HepG2 (cell line): ENCODE data around the gene INAFM2. TPM values are rescaled to one million over a fixed set of nuclear protein-coding genes. Genes with fewer than 3 reads are reported as not detected.

Experiments used
- GABPA ChIP-seq, 2 experiments: IDR thresholded peaks; 2 replicates each; pipeline ENCODE4 v1.6.1; 2011 to 2016; ENCODE audit warnings: low read depth in 2 of 2, low read length in 1 of 2, missing biosample characterization in 1 of 2, missing genetic modification characterization in 1 of 2
- MTA3 ChIP-seq: sonication (generic); formaldehyde crosslinking; IDR thresholded peaks from 2 replicates; pipeline ENCODE4 v1.4.0; 2020; ENCODE audit warnings: missing genetic modification reagents
- MXD3 ChIP-seq: IDR thresholded peaks from 2 replicates; pipeline ENCODE4 v1.6.1; 2016; ENCODE audit warnings: mild to moderate bottlenecking, missing biosample characterization, missing genetic modification reagents
- MXD4 ChIP-seq: IDR thresholded peaks from 2 replicates; pipeline ENCODE4 v1.6.1; 2016; ENCODE audit warnings: mild to moderate bottlenecking, missing biosample characterization, missing genetic modification reagents
- SYNCRIP ChIP-seq: fragments of 200-400 bp; formaldehyde crosslinking; IDR thresholded peaks from 2 replicates; pipeline ENCODE4 v1.6.1; 2018; ENCODE audit warnings: mild to moderate bottlenecking, low read depth, low read length; ENCODE audit not compliant: insufficient read depth
- THYN1 ChIP-seq: sonication (generic); formaldehyde crosslinking; IDR thresholded peaks from 2 replicates; pipeline ENCODE4 v1.8.1; 2023; ENCODE audit warnings: low read depth, mild to moderate bottlenecking, moderate library complexity, missing genetic modification reagents, borderline replicate concordance
- ZNF235 ChIP-seq: sonication (generic); formaldehyde crosslinking; IDR thresholded peaks from 2 replicates; pipeline ENCODE4 v1.8.1; 2023; ENCODE audit warnings: mild to moderate bottlenecking, missing genetic modification reagents, borderline replicate concordance
- ZNF446 ChIP-seq: sonication (generic); formaldehyde crosslinking; IDR thresholded peaks from 2 replicates; pipeline ENCODE4 v1.5.0; 2020; ENCODE audit warnings: mild to moderate bottlenecking, missing genetic modification reagents
- ZNF530 ChIP-seq: sonication (generic); formaldehyde crosslinking; IDR thresholded peaks from 2 replicates; pipeline ENCODE4 v1.5.0; 2020; ENCODE audit warnings: low read depth, mild to moderate bottlenecking, missing genetic modification reagents
- ZNF572 ChIP-seq: sonication (generic); formaldehyde crosslinking; IDR thresholded peaks from 2 replicates; pipeline ENCODE4 v1.5.1; 2020; ENCODE audit warnings: mild to moderate bottlenecking, missing genetic modification reagents
- ZNF672 ChIP-seq: sonication (generic); formaldehyde crosslinking; IDR thresholded peaks from 2 replicates; pipeline ENCODE4 v1.8.1; 2022; ENCODE audit warnings: missing genetic modification reagents
- ZNF850 ChIP-seq: sonication (generic); formaldehyde crosslinking; conservative IDR thresholded peaks from 2 replicates; pipeline ENCODE4 v1.9.0; 2021; ENCODE audit warnings: mild to moderate bottlenecking, missing genetic modification reagents
- polyA plus RNA-seq, 8 experiments: library from polyadenylated mRNA; depleted of rRNA in 3 of 8; stranded (reverse) in 7 of 8; unstranded in 1 of 8; fragments of >200 nt; fragmentation: Illumina TruSeq in 4 of 8; extraction: Trizol in 4 of 8; gene quantifications; 2 replicates each; pipeline versions ENCODE4 v1.2.1 to v1.2.3, GENCODE V29; 2011 to 2016; ENCODE audit warnings: low read depth in 4 of 8, missing spikeins in 1 of 8, mixed read lengths in 1 of 8; ENCODE audit not compliant: insufficient read depth in 1 of 8
- total RNA-seq, 5 experiments: library from RNA; depleted of rRNA; stranded (reverse); fragments of >200 nt; fragmentation: Illumina TruSeq; extraction: Trizol; gene quantifications; 2 replicates each; pipeline ENCODE4 v1.2.3, GENCODE V29; 2016; ENCODE audit warnings: low read depth in 1 of 5
- TF ChIP-seq, protein P1 (sequence below), 2 experiments: fragments of 450-650 bp in 1 of 2; sonication (generic) in 1 of 2; formaldehyde crosslinking in 1 of 2; IDR thresholded peaks; 2 replicates each; pipeline versions ENCODE4 v1.6.1 to v1.8.0; 2016 to 2022; ENCODE audit warnings: antibody characterized with exemption in 1 of 2, mild to moderate bottlenecking in 1 of 2, missing genetic modification reagents in 1 of 2
- TF ChIP-seq, protein P2 (sequence below): sonication (generic); formaldehyde crosslinking; IDR thresholded peaks from 2 replicates; pipeline ENCODE4 v1.5.1; 2020; ENCODE audit warnings: missing genetic modification reagents, mild to moderate bottlenecking, borderline replicate concordance

The INAFM2 gene
- total and polyA plus RNA-seq, 2 of the 13 experiments (the other 11 are each of a cell fraction or from before 2014, with no cell fraction given): 5.5 to 6.5 TPM

- TF ChIP-seq, protein P1, sequence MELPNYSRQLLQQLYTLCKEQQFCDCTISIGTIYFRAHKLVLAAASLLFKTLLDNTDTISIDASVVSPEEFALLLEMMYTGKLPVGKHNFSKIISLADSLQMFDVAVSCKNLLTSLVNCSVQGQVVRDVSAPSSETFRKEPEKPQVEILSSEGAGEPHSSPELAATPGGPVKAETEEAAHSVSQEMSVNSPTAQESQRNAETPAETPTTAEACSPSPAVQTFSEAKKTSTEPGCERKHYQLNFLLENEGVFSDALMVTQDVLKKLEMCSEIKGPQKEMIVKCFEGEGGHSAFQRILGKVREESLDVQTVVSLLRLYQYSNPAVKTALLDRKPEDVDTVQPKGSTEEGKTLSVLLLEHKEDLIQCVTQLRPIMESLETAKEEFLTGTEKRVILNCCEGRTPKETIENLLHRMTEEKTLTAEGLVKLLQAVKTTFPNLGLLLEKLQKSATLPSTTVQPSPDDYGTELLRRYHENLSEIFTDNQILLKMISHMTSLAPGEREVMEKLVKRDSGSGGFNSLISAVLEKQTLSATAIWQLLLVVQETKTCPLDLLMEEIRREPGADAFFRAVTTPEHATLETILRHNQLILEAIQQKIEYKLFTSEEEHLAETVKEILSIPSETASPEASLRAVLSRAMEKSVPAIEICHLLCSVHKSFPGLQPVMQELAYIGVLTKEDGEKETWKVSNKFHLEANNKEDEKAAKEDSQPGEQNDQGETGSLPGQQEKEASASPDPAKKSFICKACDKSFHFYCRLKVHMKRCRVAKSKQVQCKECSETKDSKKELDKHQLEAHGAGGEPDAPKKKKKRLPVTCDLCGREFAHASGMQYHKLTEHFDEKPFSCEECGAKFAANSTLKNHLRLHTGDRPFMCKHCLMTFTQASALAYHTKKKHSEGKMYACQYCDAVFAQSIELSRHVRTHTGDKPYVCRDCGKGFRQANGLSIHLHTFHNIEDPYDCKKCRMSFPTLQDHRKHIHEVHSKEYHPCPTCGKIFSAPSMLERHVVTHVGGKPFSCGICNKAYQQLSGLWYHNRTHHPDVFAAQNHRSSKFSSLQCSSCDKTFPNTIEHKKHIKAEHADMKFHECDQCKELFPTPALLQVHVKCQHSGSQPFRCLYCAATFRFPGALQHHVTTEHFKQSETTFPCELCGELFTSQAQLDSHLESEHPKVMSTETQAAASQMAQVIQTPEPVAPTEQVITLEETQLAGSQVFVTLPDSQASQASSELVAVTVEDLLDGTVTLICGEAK (IDR thresholded peaks at IDR 0.05): no peak
- TF ChIP-seq, protein P1 (CRISPR knock-in tag; IDR thresholded peaks at IDR 0.05): no peak
- TF ChIP-seq MXD4 (peak; percentile 82), ZNF446 (CRISPR knock-in tag) (0 out of 2 replicates have a peak, but pooled peaks have one; percentile 23), GABPA (IDR thresholded peaks at IDR 0.05; ENCODE audit: low read depth, low read length) (no peak), GABPA (CRISPR knock-in tag; IDR thresholded peaks at IDR 0.05; ENCODE audit: low read depth) (no peak), MTA3 (CRISPR knock-in tag) (no peak), ZNF235 (CRISPR knock-in tag) (no peak), ZNF672 (CRISPR knock-in tag) (no peak), ZNF850 (CRISPR knock-in tag) (0 out of 2 replicates have a peak, but pooled peaks have one; percentile 1), THYN1 (no peak), ZNF572 (CRISPR knock-in tag) (no peak), MXD3 (CRISPR knock-in tag) (peak; percentile 36; the same call in 1 of the 2 replicates), SYNCRIP (no peak), ZNF530 (CRISPR knock-in tag) (no peak)
- TF ChIP-seq, protein P2, sequence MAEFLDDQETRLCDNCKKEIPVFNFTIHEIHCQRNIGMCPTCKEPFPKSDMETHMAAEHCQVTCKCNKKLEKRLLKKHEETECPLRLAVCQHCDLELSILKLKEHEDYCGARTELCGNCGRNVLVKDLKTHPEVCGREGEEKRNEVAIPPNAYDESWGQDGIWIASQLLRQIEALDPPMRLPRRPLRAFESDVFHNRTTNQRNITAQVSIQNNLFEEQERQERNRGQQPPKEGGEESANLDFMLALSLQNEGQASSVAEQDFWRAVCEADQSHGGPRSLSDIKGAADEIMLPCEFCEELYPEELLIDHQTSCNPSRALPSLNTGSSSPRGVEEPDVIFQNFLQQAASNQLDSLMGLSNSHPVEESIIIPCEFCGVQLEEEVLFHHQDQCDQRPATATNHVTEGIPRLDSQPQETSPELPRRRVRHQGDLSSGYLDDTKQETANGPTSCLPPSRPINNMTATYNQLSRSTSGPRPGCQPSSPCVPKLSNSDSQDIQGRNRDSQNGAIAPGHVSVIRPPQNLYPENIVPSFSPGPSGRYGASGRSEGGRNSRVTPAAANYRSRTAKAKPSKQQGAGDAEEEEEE (CRISPR knock-in tag): no peak
Observed at GRCh38 chr15:40323239-40323952, at the start of gene INAFM2 (continued).
